Fibroblast of upper back skin (primary cell): ENCODE measurements around the gene GRK1.

Experiments
- DNase-seq: peaks from one replicate; pipeline ENCODE4 v3.0.0-alpha.2; 2013

Gene GRK1

GRCh38 chr13:113783200-113783881 is 116.3 kb downstream of the GRK1 start:
- DNase-seq, result no peak

DNA sequence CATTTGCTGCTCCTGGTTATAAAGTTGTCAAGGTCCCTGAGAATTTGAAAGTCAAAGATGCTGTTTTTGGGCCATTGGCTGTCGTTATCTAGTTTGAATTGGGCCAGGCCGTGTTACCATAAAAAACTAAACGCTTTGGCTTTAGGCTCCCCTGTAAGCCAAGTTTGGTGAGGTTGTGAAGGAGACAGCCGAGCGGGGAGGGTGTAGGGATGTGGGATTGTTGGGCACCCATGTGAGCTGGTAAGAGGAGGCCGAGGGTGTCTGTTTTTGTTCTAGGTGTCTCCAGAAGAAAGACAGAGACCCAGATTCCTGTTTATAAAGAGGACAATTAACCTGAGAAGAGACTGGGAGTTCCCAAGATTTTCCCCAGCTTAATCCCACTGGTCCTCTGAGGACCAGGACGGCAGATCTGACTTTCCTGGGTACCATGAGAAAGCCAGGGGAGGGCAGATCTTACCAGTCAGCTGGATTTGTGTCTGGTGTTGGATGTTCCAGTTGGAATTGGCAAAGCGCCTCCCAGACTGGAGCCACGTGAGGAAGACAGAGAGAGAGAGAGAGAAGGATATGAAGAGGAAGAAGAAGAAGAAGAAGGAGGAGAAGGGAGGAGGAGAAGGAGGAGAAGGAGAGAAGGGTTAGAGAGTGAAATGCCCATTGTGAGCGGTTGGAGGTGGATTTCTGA is 117.1 kb downstream of the GRK1 start:
- no peak for DNase-seq

DNA sequence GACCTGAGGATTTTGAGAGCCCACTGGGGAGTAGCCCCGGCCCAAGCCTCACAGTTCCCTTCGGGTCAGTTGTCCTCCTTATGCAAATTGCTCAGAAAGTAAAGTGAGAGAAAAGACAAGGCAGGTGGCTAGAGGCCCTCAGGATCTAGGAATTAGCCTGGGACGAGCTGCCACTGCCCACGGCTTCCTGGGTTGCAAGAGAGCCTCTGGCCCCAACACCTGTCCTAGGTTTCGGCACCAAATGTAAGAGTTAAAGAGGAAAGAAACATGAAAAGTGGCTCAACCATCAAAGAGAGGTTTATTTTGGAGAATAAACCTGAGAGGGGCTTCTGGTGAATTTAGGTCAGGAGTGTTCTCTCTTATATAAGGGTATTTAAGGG is 117.6 kb downstream of the GRK1 start:
- DNase-seq, result no peak

DNA sequence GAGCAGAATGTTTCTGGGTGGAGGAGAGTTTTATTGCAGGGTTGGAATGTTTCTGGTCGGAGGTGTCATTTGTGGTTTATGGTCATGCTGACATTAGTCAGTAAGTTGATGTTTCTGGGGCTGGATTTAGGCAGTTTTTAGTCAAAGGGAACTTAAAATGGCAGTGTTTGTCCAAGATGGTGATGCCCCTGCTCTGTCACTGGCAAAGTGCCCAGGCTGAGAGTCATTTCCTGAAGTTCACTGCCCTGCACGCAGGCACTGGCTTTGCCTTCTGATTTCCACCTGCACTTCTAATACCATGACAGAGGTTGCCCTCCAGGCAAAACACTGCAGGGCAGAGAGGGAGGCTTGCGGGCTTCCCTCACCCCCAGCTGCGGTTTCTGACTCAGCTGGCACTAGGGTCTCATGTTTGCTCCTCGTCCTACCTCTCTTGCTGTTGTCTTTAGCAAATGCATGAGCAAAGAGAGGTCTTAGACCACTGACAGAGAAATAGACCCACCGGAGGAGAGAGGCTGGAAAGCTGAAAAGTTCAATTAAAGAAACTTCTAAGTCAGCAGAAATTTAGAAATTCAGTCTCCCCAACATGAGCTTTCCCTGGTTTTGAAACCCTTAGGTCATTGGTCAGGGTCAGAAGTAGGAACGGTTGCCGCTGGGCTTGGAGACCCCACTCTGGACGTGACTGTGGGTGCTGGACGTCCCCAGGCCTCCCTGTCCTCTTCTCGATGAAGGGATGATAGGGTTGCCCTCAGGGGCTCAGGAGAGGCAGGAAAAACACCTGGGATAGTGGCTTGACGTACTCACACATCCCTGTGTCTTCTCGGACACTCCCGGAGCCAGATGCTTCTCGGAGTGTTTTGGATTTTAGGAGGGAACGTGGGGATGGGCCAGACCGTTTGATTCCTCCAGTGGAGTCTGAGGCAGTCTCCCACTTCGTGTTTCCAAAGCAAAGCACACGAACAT is 118.3 kb downstream of the GRK1 start:
- DNase-seq, result peak; percentile 35

DNA sequence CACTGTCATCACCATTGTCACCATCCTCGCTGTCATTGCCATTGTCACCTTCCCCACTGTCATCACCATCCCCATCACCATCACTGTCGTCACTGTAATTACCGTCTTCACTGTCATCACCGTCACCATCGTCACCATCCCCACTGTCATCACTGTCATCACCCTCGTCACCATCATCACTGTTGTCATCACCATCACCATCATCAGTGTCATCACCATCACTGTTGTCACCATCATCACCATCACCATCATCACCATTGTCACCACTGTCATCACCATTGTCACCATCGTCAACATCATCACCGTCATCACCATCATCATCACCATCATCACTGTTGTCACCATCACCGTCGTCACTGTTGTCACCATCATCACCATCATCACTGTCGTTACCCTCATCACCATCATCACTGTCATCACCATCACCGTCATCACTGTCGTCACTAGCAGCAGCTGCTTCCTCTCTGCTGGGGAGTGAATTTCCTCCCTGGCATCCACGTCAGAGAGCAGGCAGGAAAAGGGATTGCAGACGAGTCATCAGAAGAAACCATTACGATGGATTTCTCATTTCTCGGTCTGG is 119.3 kb downstream of the GRK1 start:
- peak; percentile 30 for DNase-seq
